HEK293 (cell line): ENCODE measurements around the gene MAPRE3.

Source experiments
- CTCF ChIA-PET: fragments of 350-600 bp; formaldehyde crosslinking; extraction: SDS; loops from one replicate; lab custom pipeline; 2021; ENCODE audit warnings: antibody characterized with exemption; lab: Yijun Ruan, JAX
- POLR2A ChIA-PET: fragments of 300-600 bp; formaldehyde crosslinking; extraction: SDS; loops from one replicate; lab custom pipeline; 2020; ENCODE audit warnings: antibody characterized with exemption, inconsistent platforms; lab: Yijun Ruan, JAX
- H3K27ac ChIP-seq: fragments of 200-500 bp; sonication (Bioruptor generic); 2 replicates; pipeline ENCODE4 v1.5.1; 2014; ENCODE audit warnings: low read depth, low read length, control low read depth, inconsistent platforms; ENCODE audit errors: extremely low read depth
- H3K36me3 ChIP-seq, 2 experiments: fragments of 200-500 bp in 1 of 2; sonication (Bioruptor generic) in 1 of 2; 1 replicate in 1 of 2; 2 replicates in 1 of 2; pipeline ENCODE4 v1.5.1; 2014 to 2017; ENCODE audit warnings: inconsistent platforms in 2 of 2, low read length in 2 of 2; ENCODE audit not compliant: control insufficient read depth in 2 of 2, insufficient read depth in 1 of 2
- H3K4me1 ChIP-seq: fragments of 200-500 bp; sonication (Bioruptor generic); 2 replicates; pipeline ENCODE4 v1.5.1; 2014; ENCODE audit warnings: mild to moderate bottlenecking, low read length, inconsistent platforms; ENCODE audit not compliant: control insufficient read depth, insufficient read depth
- H3K4me3 ChIP-seq: 2 replicates; pipeline ENCODE4 v1.5.1; 2011; ENCODE audit warnings: low read depth, mild to moderate bottlenecking, control low read depth, low read length, moderate library complexity
- H3K9me3 ChIP-seq: fragments of 200-500 bp; sonication (Bioruptor generic); 2 replicates; pipeline ENCODE4 v1.5.1; 2014; ENCODE audit warnings: low read depth, low read length, inconsistent platforms; ENCODE audit not compliant: control insufficient read depth, insufficient read depth
- GLIS1 ChIP-seq: fragments of 450-650 bp; formaldehyde crosslinking; IDR thresholded peaks from 2 replicates; pipeline ENCODE4 v1.5.1; 2016; ENCODE audit warnings: missing biosample characterization, missing genetic modification characterization
- GLIS2 ChIP-seq: fragments of 450-650 bp; formaldehyde crosslinking; IDR thresholded peaks from 2 replicates; pipeline ENCODE4 v1.5.1; 2016; ENCODE audit warnings: missing biosample characterization, missing genetic modification characterization
- HOXD13 ChIP-seq: sonication (generic); formaldehyde crosslinking; IDR thresholded peaks from 2 replicates; pipeline ENCODE4 v1.8.0; 2022; ENCODE audit warnings: missing genetic modification reagents, borderline replicate concordance
- PRDM1 ChIP-seq: fragments of 450-650 bp; formaldehyde crosslinking; IDR thresholded peaks from 2 replicates; pipeline ENCODE4; 2016; ENCODE audit warnings: missing biosample characterization, missing genetic modification characterization
- PRDM2 ChIP-seq: fragments of 450-650 bp; formaldehyde crosslinking; IDR thresholded peaks from 2 replicates; pipeline ENCODE4 v1.5.1; 2016; ENCODE audit warnings: missing biosample characterization, missing genetic modification characterization, borderline replicate concordance
- WT1 ChIP-seq: fragments of 450-650 bp; formaldehyde crosslinking; IDR thresholded peaks from 2 replicates; pipeline ENCODE4 v1.5.1; 2016; ENCODE audit warnings: missing biosample characterization, missing genetic modification characterization
- ZIC2 ChIP-seq: fragments of 450-650 bp; formaldehyde crosslinking; IDR thresholded peaks from 2 replicates; pipeline ENCODE4 v1.5.1; 2016; ENCODE audit warnings: missing biosample characterization, missing genetic modification characterization
- ZNF132 ChIP-seq: fragments of 450-650 bp; formaldehyde crosslinking; IDR thresholded peaks from 2 replicates; pipeline ENCODE4 v1.5.1; 2017; ENCODE audit warnings: missing biosample characterization, missing genetic modification characterization, borderline replicate concordance
- ZNF266 ChIP-seq: fragments of 450-650 bp; formaldehyde crosslinking; IDR thresholded peaks from 2 replicates; pipeline ENCODE4 v1.5.1; 2016; ENCODE audit warnings: missing biosample characterization, missing genetic modification characterization, low read depth
- ZNF292 ChIP-seq: fragments of 450-650 bp; formaldehyde crosslinking; IDR thresholded peaks from 2 replicates; pipeline ENCODE4 v1.5.1; 2016; ENCODE audit warnings: low read depth, missing biosample characterization, missing genetic modification characterization, borderline replicate concordance
- ZNF335 ChIP-seq: fragments of 450-650 bp; formaldehyde crosslinking; conservative IDR thresholded peaks from 2 replicates; pipeline ENCODE4 v1.5.1; 2016; ENCODE audit warnings: missing biosample characterization, missing genetic modification characterization
- ZNF37A ChIP-seq: fragments of 450-650 bp; IDR thresholded peaks from 2 replicates; pipeline ENCODE4 v1.5.1; 2018; ENCODE audit warnings: missing biosample characterization, missing genetic modification characterization
- ZNF394 ChIP-seq: fragments of 450-650 bp; formaldehyde crosslinking; IDR thresholded peaks from 2 replicates; pipeline ENCODE4 v1.5.1; 2016; ENCODE audit warnings: missing biosample characterization, missing genetic modification characterization, mild to moderate bottlenecking, moderate library complexity, borderline replicate concordance
- ZNF404 ChIP-seq: fragments of 450-650 bp; formaldehyde crosslinking; IDR thresholded peaks from 2 replicates; pipeline ENCODE4 v1.5.1; 2017; ENCODE audit warnings: missing biosample characterization, missing genetic modification characterization
- ZNF423 ChIP-seq: fragments of 450-650 bp; formaldehyde crosslinking; IDR thresholded peaks from 2 replicates; pipeline ENCODE4 v1.5.1; 2016; ENCODE audit warnings: missing biosample characterization, missing genetic modification characterization
- ZNF513 ChIP-seq: fragments of 450-650 bp; IDR thresholded peaks from 2 replicates; pipeline ENCODE4 v1.5.1; 2018; ENCODE audit warnings: missing biosample characterization, missing genetic modification characterization
- ZNF610 ChIP-seq: fragments of 450-650 bp; formaldehyde crosslinking; IDR thresholded peaks from 2 replicates; pipeline ENCODE4 v1.5.1; 2016; ENCODE audit warnings: missing biosample characterization, missing genetic modification characterization, borderline replicate concordance
- ZNF629 ChIP-seq: fragments of 450-650 bp; formaldehyde crosslinking; IDR thresholded peaks from 2 replicates; pipeline ENCODE4 v1.5.1; 2017; ENCODE audit warnings: missing biosample characterization, missing genetic modification characterization
- ZNF658 ChIP-seq: fragments of 450-650 bp; formaldehyde crosslinking; IDR thresholded peaks from 2 replicates; pipeline ENCODE4; 2016; ENCODE audit warnings: missing biosample characterization, missing genetic modification characterization
- ZNF664 ChIP-seq: fragments of 450-650 bp; formaldehyde crosslinking; IDR thresholded peaks from 2 replicates; pipeline ENCODE4 v1.5.1; 2016; ENCODE audit warnings: missing biosample characterization, missing genetic modification characterization
- TF ChIP-seq, protein P1 (sequence below): fragments of 450-650 bp; formaldehyde crosslinking; IDR thresholded peaks from 2 replicates; pipeline ENCODE4 v1.5.1; 2016; ENCODE audit warnings: missing biosample characterization, missing genetic modification characterization
- TF ChIP-seq, protein P2 (sequence below): fragments of 450-650 bp; formaldehyde crosslinking; IDR thresholded peaks from 2 replicates; pipeline ENCODE4 v1.5.1; 2017; ENCODE audit warnings: missing biosample characterization, mild to moderate bottlenecking, missing genetic modification characterization, moderate library complexity
- TF ChIP-seq, protein P3 (sequence below): fragments of 450-650 bp; formaldehyde crosslinking; IDR thresholded peaks from 2 replicates; pipeline ENCODE4 v1.5.1; 2016; ENCODE audit warnings: missing biosample characterization, missing genetic modification characterization

Gene MAPRE3

GRCh38 chr2:27042159-27042661, 71.8 kb downstream of the MAPRE3 start:
- Histone ChIP-seq H3K36me3 (peaks cover under 1 to 60% of the 10 kb centered on the region in 2 experiments), H3K27ac (no peak overlapping the region), H3K9me3 (no peaks in the 10 kb centered on the region), H3K4me1 (peaks cover 16% of the 10 kb centered on the region), H3K4me3 (no peak overlapping the region)
- CTCF ChIA-PET: interaction anchor here (1.1 kb wide), 1 partner anchor 83 kb away, joined by 5 read pairs; no protein-coding TSS in a partner anchor
- POLR2A ChIA-PET: interaction anchor here (2.7 kb wide), 1 partner anchor 8 kb away, joined by 14 read pairs; the partner anchor contains the start of gene AGBL5
- peak; percentile 4; the same call in 1 of the 2 replicates for TF ChIP-seq ZNF335 (tag by site-specific recombination)
- no peak; the same call in 1 of the 2 replicates for TF ChIP-seq GLIS1 (tag by site-specific recombination)
- no peak for TF ChIP-seq ZNF292
- TF ChIP-seq ZNF513 (tag by site-specific recombination): no peak
- TF ChIP-seq ZNF664 (tag by site-specific recombination): no peak
- no peak for TF ChIP-seq WT1 (tag by site-specific recombination)
- TF ChIP-seq ZNF423 (tag by site-specific recombination): no peak
- TF ChIP-seq ZNF610 (tag by site-specific recombination): no peak
- peak; percentile 38; the same call in 1 of the 2 replicates for TF ChIP-seq ZNF629 (tag by site-specific recombination)
- TF ChIP-seq, protein P1, sequence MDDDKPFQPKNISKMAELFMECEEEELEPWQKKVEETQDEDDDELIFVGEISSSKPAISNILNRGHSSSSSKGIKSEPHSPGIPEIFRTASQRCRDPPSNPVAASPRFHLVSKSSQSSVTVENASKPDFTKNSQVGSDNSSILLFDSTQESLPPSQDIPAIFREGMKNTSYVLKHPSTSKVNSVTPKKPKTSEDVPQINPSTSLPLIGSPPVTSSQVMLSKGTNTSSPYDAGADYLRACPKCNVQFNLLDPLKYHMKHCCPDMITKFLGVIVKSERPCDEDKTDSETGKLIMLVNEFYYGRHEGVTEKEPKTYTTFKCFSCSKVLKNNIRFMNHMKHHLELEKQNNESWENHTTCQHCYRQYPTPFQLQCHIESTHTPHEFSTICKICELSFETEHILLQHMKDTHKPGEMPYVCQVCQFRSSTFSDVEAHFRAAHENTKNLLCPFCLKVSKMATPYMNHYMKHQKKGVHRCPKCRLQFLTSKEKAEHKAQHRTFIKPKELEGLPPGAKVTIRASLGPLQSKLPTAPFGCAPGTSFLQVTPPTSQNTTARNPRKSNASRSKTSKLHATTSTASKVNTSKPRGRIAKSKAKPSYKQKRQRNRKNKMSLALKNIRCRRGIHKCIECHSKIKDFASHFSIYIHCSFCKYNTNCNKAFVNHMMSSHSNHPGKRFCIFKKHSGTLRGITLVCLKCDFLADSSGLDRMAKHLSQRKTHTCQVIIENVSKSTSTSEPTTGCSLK: no peak
- TF ChIP-seq ZNF266 (tag by site-specific recombination): no peak
- no peak for TF ChIP-seq ZNF658 (tag by site-specific recombination)
- TF ChIP-seq ZNF132 (tag by site-specific recombination): no peak
- TF ChIP-seq ZIC2 (tag by site-specific recombination): no peak
- no peak for TF ChIP-seq GLIS2 (tag by site-specific recombination)
- TF ChIP-seq PRDM1: 0 out of 2 replicates have a peak, but pooled peaks have one; percentile 15
- TF ChIP-seq ZNF404 (tag by site-specific recombination): no peak
- TF ChIP-seq ZNF394 (tag by site-specific recombination): peak; percentile 16; the same call in 1 of the 2 replicates
- TF ChIP-seq PRDM2 (tag by site-specific recombination): no peak
- no peak for TF ChIP-seq ZNF37A (tag by site-specific recombination)
- TF ChIP-seq, protein P2, sequence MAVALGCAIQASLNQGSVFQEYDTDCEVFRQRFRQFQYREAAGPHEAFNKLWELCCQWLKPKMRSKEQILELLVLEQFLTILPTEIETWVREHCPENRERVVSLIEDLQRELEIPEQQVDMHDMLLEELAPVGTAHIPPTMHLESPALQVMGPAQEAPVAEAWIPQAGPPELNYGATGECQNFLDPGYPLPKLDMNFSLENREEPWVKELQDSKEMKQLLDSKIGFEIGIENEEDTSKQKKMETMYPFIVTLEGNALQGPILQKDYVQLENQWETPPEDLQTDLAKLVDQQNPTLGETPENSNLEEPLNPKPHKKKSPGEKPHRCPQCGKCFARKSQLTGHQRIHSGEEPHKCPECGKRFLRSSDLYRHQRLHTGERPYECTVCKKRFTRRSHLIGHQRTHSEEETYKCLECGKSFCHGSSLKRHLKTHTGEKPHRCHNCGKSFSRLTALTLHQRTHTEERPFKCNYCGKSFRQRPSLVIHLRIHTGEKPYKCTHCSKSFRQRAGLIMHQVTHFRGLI: no peak
- TF ChIP-seq, protein P3, sequence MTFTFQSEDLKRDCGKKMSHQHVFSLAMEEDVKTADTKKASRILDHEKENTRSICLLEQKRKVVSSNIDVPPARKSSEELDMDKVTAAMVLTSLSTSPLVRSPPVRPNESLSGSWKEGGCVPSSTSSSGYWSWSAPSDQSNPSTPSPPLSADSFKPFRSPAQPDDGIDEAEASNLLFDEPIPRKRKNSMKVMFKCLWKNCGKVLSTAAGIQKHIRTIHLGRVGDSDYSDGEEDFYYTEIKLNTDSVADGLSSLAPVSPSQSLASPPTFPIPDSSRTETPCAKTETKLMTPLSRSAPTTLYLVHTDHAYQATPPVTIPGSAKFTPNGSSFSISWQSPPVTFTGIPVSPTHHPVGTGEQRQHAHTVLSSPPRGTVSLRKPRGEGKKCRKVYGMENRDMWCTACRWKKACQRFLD: no peak
- TF ChIP-seq HOXD13: no peak
